Omental fat pad (tissue), 4 donors: ENCODE data around the gene S100A1. TPM values are rescaled to one million over a fixed set of nuclear protein-coding genes. Genes with fewer than 3 reads are reported as not detected.
"Not testable (repeated sequence)": the region's sequence is repeated elsewhere in the genome, so short reads cannot be mapped to it uniquely, and the experiment has no call there.

Experiments used
- ATAC-seq: fragments of 150-250 bp; one replicate; pipeline ENCODE4 v1.9.1; 2016; ENCODE audit warnings: mild to moderate bottlenecking, moderate library complexity; ENCODE audit not compliant: low FRiP score
- DNase-seq: peaks from one replicate; pipeline ENCODE4 v3.0.0-alpha.2; 2019; ENCODE audit warnings: low spot score
- total RNA-seq, 4 donors: library from RNA; depleted of rRNA; stranded (reverse); fragments of >200 nt; gene quantifications; one replicate each; pipeline ENCODE4 v1.1.0, GENCODE V29; 2016
- TF ChIP-seq, protein P1 (sequence below), 3 donors: fragments of 450-650 bp; IDR thresholded peaks; one replicate each; pipeline ENCODE4 v1.5.1; 2016 to 2017; ENCODE audit warnings: antibody characterized with exemption in 3 of 3, mild to moderate bottlenecking in 3 of 3, moderate library complexity in 2 of 3

Gene S100A1
- total RNA-seq, 4 donors from 2014 or later, result 6.0 to 36.5 (median 23.7) TPM

DNA sequence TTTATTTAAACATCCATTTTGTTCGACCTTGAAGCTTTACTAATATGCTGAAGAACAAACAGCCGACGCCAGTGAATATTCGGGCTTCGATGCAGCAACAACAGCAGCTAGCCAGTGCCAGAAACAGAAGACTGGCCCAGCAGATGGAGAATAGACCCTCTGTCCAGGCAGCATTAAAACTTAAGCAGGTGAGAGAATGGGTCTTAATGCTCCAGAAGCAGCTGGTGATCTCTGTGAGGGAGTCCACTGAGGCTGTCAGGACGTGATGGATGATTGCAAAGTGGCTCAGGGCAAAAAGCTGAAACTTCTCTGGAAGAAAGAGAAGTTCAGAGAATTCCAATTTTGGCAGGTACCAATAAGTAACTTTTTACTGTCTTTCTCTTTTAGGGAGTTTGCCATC is 10.0 kb downstream of the S100A1 start:
- TF ChIP-seq, protein P1, sequence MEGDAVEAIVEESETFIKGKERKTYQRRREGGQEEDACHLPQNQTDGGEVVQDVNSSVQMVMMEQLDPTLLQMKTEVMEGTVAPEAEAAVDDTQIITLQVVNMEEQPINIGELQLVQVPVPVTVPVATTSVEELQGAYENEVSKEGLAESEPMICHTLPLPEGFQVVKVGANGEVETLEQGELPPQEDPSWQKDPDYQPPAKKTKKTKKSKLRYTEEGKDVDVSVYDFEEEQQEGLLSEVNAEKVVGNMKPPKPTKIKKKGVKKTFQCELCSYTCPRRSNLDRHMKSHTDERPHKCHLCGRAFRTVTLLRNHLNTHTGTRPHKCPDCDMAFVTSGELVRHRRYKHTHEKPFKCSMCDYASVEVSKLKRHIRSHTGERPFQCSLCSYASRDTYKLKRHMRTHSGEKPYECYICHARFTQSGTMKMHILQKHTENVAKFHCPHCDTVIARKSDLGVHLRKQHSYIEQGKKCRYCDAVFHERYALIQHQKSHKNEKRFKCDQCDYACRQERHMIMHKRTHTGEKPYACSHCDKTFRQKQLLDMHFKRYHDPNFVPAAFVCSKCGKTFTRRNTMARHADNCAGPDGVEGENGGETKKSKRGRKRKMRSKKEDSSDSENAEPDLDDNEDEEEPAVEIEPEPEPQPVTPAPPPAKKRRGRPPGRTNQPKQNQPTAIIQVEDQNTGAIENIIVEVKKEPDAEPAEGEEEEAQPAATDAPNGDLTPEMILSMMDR (IDR thresholded peaks at IDR 0.05), result no peak
- no peak for DNase-seq
- ATAC-seq, result no peak

DNA sequence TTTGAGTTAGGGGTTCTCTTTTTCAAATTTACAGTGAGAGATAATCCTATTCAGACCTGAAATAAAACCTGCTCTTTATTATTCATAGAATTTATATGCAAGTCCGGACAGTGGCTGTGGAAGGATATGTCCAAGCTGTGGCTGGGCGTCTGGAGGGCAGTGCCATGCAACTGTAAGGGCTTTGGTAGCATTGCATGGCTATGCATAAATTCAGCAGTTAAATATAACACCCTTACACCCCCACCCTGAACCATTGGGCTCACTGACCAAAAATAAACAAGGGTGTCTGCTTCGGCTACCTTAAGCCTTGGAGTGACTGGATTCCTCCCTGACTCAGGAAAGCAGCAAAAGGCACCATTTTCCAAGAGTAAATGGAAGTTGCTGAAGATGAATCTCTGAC is 11.0 kb downstream of the S100A1 start:
- TF ChIP-seq, protein P1 (IDR thresholded peaks at IDR 0.05), result no peak
- ATAC-seq (no peak), DNase-seq (no peak)

DNA sequence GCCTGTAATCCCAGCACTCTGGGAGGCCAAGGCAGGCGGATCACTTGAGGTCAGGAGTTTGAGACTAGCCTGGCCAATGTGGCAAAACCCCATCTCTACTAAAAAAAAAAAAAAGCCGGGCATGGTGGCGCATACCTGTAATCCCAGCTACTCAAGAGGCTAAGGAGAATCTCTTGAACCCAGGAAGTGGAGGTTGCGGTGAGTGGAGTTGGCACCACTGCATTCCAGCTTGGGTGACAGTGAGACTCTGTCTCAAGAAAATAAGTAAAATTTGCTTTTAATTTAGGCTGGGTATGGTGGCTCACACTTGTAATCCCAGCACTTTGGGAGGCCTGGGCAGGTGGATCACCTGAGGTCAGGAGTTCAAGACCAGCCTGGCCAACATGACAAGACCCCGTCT is 12.0 kb downstream of the S100A1 start:
- ATAC-seq, DNase-seq: not testable (repeated sequence)

- ATAC-seq (no peak), DNase-seq (no peak)
- TF ChIP-seq, protein P1 (IDR thresholded peaks at IDR 0.05), result no peak
These were observed 12.6 kb downstream of the S100A1 start for GRCh38 chr1:153640861-153641260.

- DNase-seq, result no peak
- TF ChIP-seq, protein P1 (IDR thresholded peaks at IDR 0.05), result no peak
- ATAC-seq, result no peak
These were observed 13.9 kb downstream of the S100A1 start for GRCh38 chr1:153642161-153642560.

GRCh38 chr1:153643100-153643499 is 14.9 kb downstream of the S100A1 start:
- DNase-seq (no peak), ATAC-seq (no peak)
- TF ChIP-seq, protein P1 (IDR thresholded peaks at IDR 0.05), result no peak

GRCh38 chr1:153643816-153644215 is 15.6 kb downstream of the S100A1 start:
- ATAC-seq (no peak), DNase-seq (no peak)
- TF ChIP-seq, protein P1 (IDR thresholded peaks at IDR 0.05), result no peak
